IMR-90 (cell line): ENCODE results near the gene MUC5AC. TPM values are rescaled to one million over a fixed set of nuclear protein-coding genes. Genes with fewer than 3 reads are reported as not detected.

Experiments used
- ATAC-seq: fragments of 200-7000 bp; cut with Tn5 transposase; 2 replicates; pipeline ENCODE4 v1.9.1; 2020; ENCODE audit warnings: low read depth, mild to moderate bottlenecking, moderate library complexity
- BruUV-seq: library from RNA; stranded (reverse); fragments of 400-500 nt; replicated peaks from 2 replicates; lab custom pipeline; 2021; lab: Mats Ljungman, UMichigan
- CTCF ChIA-PET: fragments of 300-600 bp; formaldehyde crosslinking; extraction: SDS; loops from one replicate; lab custom pipeline; 2021; ENCODE audit warnings: antibody characterized with exemption; lab: Yijun Ruan, JAX
- POLR2A ChIA-PET: fragments of 300-600 bp; sonication (Branson Sonifier 250); formaldehyde crosslinking; loops from one replicate; lab custom pipeline; 2022; ENCODE audit warnings: antibody characterized with exemption; ENCODE audit not compliant: unreplicated experiment; lab: Charles Lee
- DNase-seq: peaks from one replicate; pipeline ENCODE4 v3.0.0; 2013
- H2AFZ ChIP-seq: replicated peaks from 2 replicates; pipeline ENCODE3; 2013; ENCODE audit warnings: low read length, mild to moderate bottlenecking; ENCODE audit not compliant: poor library complexity
- H2AK5ac ChIP-seq: 2 replicates; pipeline ENCODE4 v1.6.1; 2013; ENCODE audit warnings: low read depth, low read length, inconsistent platforms
- H2AK9ac ChIP-seq: replicated peaks from 2 replicates; pipeline ENCODE3; 2013; ENCODE audit warnings: mild to moderate bottlenecking, low read depth, low read length, moderate library complexity; ENCODE audit not compliant: poor library complexity
- H2BK120ac ChIP-seq: 2 replicates; pipeline ENCODE4 v1.6.1; 2013; ENCODE audit warnings: low read depth, low read length, inconsistent platforms
- H2BK15ac ChIP-seq: 3 replicates; pipeline ENCODE4 v1.6.1; 2013; ENCODE audit warnings: low read depth, low read length, inconsistent platforms
- H2BK20ac ChIP-seq: 2 replicates; pipeline ENCODE4 v1.6.1; 2013; ENCODE audit warnings: low read depth, mild to moderate bottlenecking, inconsistent platforms, low read length, moderate library complexity
- H2BK5ac ChIP-seq: 2 replicates; pipeline ENCODE4 v1.6.1; 2013; ENCODE audit warnings: mild to moderate bottlenecking, low read depth, low read length, inconsistent platforms; ENCODE audit not compliant: poor library complexity, severe bottlenecking
- H3K14ac ChIP-seq: replicated peaks from 2 replicates; pipeline ENCODE4 v1.6.1; 2013; ENCODE audit warnings: low read depth, low read length, inconsistent platforms
- H3K18ac ChIP-seq: 2 replicates; pipeline ENCODE4 v1.6.1; 2013; ENCODE audit warnings: low read depth, low read length, control low read depth
- H3K23ac ChIP-seq: 2 replicates; pipeline ENCODE4 v1.6.1; 2013; ENCODE audit warnings: low read depth, low read length, inconsistent platforms
- H3K27ac ChIP-seq: 2 replicates; pipeline ENCODE4 v1.5.1; 2013; ENCODE audit warnings: mild to moderate bottlenecking, control low read depth, low read length; ENCODE audit not compliant: insufficient read depth
- H3K27me3 ChIP-seq: 2 replicates; pipeline ENCODE4 v1.6.1; 2013; ENCODE audit warnings: low read length; ENCODE audit not compliant: control insufficient read depth, insufficient read depth
- H3K36me3 ChIP-seq: 2 replicates; pipeline ENCODE4 v1.6.1; 2013; ENCODE audit warnings: low read length, mixed read lengths; ENCODE audit not compliant: control insufficient read depth, insufficient read depth
- H3K4ac ChIP-seq: 2 replicates; pipeline ENCODE4 v1.6.1; 2013; ENCODE audit warnings: low read depth, low read length, inconsistent platforms
- H3K4me1 ChIP-seq: 2 replicates; pipeline ENCODE4 v1.6.1; 2013; ENCODE audit warnings: low read length, mixed read lengths; ENCODE audit not compliant: control insufficient read depth, insufficient read depth
- H3K4me2 ChIP-seq: 2 replicates; pipeline ENCODE4 v1.6.1; 2013; ENCODE audit warnings: low read depth, mild to moderate bottlenecking, control low read depth, low read length, moderate library complexity
- H3K4me3 ChIP-seq: 2 replicates; pipeline ENCODE4 v1.5.1; 2013; ENCODE audit warnings: low read depth, mild to moderate bottlenecking, control low read depth, low read length, moderate library complexity; ENCODE audit not compliant: insufficient read depth
- H3K56ac ChIP-seq: 2 replicates; pipeline ENCODE4 v1.6.1; 2013; ENCODE audit warnings: low read length, inconsistent platforms; ENCODE audit not compliant: insufficient read depth; ENCODE audit errors: extremely low read depth
- H3K79me1 ChIP-seq, 2 experiments: 2 replicates each; pipeline ENCODE4 v1.6.1; 2013; ENCODE audit warnings: low read length in 2 of 2, inconsistent platforms in 1 of 2, low read depth in 1 of 2
- H3K9ac ChIP-seq: 2 replicates; pipeline ENCODE4 v1.6.1; 2013; ENCODE audit warnings: low read depth, low read length, control low read depth
- H3K9me1 ChIP-seq: 2 replicates; pipeline ENCODE4 v1.6.1; 2013; ENCODE audit warnings: low read length, inconsistent platforms; ENCODE audit not compliant: insufficient read depth
- H3K9me3 ChIP-seq: 2 replicates; pipeline ENCODE4 v1.6.1; 2013; ENCODE audit warnings: low read length; ENCODE audit not compliant: control insufficient read depth, insufficient read depth
- H4K20me1 ChIP-seq: 2 replicates; pipeline ENCODE4 v1.6.1; 2013; ENCODE audit warnings: low read length, inconsistent platforms; ENCODE audit not compliant: insufficient read depth
- H4K5ac ChIP-seq: 2 replicates; pipeline ENCODE4 v1.6.1; 2013; ENCODE audit warnings: mild to moderate bottlenecking, low read depth, low read length, control low read depth
- H4K8ac ChIP-seq, 2 experiments: 2 replicates each; pipeline ENCODE4 v1.6.1; 2013; ENCODE audit warnings: low read depth in 2 of 2, low read length in 2 of 2, control low read depth in 1 of 2, inconsistent platforms in 1 of 2
- H4K91ac ChIP-seq: 2 replicates; pipeline ENCODE4 v1.6.1; 2013; ENCODE audit warnings: low read depth, low read length, inconsistent platforms; ENCODE audit not compliant: insufficient read depth
- BHLHE40 ChIP-seq: fragments of 150-350 bp; IDR thresholded peaks from 2 replicates; pipeline ENCODE4 v1.6.1; 2016; ENCODE audit warnings: mild to moderate bottlenecking, low read depth, low read length
- CEBPB ChIP-seq: IDR thresholded peaks from 2 replicates; pipeline ENCODE4 v1.6.1; 2012; ENCODE audit warnings: low read depth, low read length, improper control_type of control experiment
- CHD1 ChIP-seq: IDR thresholded peaks from 2 replicates; pipeline ENCODE4 v1.6.1; 2012; ENCODE audit warnings: low read depth, low read length, improper control_type of control experiment
- FOS ChIP-seq: fragments of 150-350 bp; IDR thresholded peaks from 2 replicates; pipeline ENCODE4 v1.6.1; 2016; ENCODE audit warnings: low read depth, low read length
- MAZ ChIP-seq: IDR thresholded peaks from 2 replicates; pipeline ENCODE4 v1.6.1; 2012; ENCODE audit warnings: low read depth, mild to moderate bottlenecking, low read length, improper control_type of control experiment, moderate library complexity, borderline replicate concordance
- NFE2L2 ChIP-seq: fragments of 150-350 bp; IDR thresholded peaks from 2 replicates; pipeline ENCODE4 v1.6.1; 2016; ENCODE audit warnings: low read depth, mild to moderate bottlenecking, low read length
- POLR2A ChIP-seq: IDR thresholded peaks from 2 replicates; pipeline ENCODE4 v1.6.1; 2012; ENCODE audit warnings: mild to moderate bottlenecking, low read depth, low read length
- RAD21 ChIP-seq: IDR thresholded peaks from 2 replicates; pipeline ENCODE4 v1.6.1; 2012; ENCODE audit warnings: low read length, improper control_type of control experiment
- SMC3 ChIP-seq: fragments of 150-350 bp; IDR thresholded peaks from 2 replicates; pipeline ENCODE4 v1.6.1; 2016; ENCODE audit warnings: low read depth, mild to moderate bottlenecking, antibody characterized with exemption, low read length, moderate library complexity
- WGBS, 2 experiments: methylation state at CpG; one replicate each; pipeline versions ENCODE4 v1.1.5 to v1.1.7; 2013; ENCODE audit warnings: missing lambda C conversion rate in 2 of 2; ENCODE audit not compliant: insufficient read length in 1 of 2; ENCODE audit errors: extremely low coverage in 2 of 2; 5-methylcytosine and 5-hydroxymethylcytosine counted together
- dilution Hi-C: fragments of 300-500 bp; cut with HindIII; formaldehyde crosslinking; loops from one replicate; pipeline ENCODE4 v1.14.3; 2018; ENCODE audit warnings: low sequenced_read_pairs; ENCODE audit not compliant: unreplicated experiment
- in situ Hi-C: fragments of 300-500 bp; cut with MboI; formaldehyde crosslinking; loops from 3 replicates; pipeline ENCODE4 v1.14.3; 2019; ENCODE audit warnings: low sequenced_read_pairs, inconsistent platforms, mixed read lengths
- intact Hi-C: fragments of 100-400 bp; cut with micrococcal nuclease; formaldehyde crosslinking; loops from 2 replicates; pipeline ENCODE4 v1.10.0; 2022
- polyA plus RNA-seq, 3 experiments: library from polyadenylated mRNA; depleted of rRNA; stranded (reverse); fragments of >200 nt; gene quantifications; 2 replicates each; pipeline ENCODE4 v1.2.3, GENCODE V29; 2012; ENCODE audit warnings: low replicate concordance in 1 of 3
- total RNA-seq: library from RNA; depleted of rRNA; stranded (reverse); fragments of >200 nt; gene quantifications from 2 replicates; pipeline ENCODE4 v1.2.3, GENCODE V29; 2012
- TF ChIP-seq, protein P1 (sequence below): fragments of 150-350 bp; IDR thresholded peaks from 2 replicates; pipeline ENCODE4 v1.6.1; 2016; ENCODE audit warnings: low read depth, mild to moderate bottlenecking, low read length, moderate library complexity, borderline replicate concordance
- TF ChIP-seq, protein P2 (sequence below): fragments of 150-350 bp; IDR thresholded peaks from 2 replicates; pipeline ENCODE4 v1.6.1; 2017; ENCODE audit warnings: mild to moderate bottlenecking, antibody characterized with exemption, low read length, low read depth

The MUC5AC gene
- total and polyA plus RNA-seq, 2 of the 4 experiments (the other 2 are of a cell fraction), result 0.02 TPM; not detected in 1

DNA sequence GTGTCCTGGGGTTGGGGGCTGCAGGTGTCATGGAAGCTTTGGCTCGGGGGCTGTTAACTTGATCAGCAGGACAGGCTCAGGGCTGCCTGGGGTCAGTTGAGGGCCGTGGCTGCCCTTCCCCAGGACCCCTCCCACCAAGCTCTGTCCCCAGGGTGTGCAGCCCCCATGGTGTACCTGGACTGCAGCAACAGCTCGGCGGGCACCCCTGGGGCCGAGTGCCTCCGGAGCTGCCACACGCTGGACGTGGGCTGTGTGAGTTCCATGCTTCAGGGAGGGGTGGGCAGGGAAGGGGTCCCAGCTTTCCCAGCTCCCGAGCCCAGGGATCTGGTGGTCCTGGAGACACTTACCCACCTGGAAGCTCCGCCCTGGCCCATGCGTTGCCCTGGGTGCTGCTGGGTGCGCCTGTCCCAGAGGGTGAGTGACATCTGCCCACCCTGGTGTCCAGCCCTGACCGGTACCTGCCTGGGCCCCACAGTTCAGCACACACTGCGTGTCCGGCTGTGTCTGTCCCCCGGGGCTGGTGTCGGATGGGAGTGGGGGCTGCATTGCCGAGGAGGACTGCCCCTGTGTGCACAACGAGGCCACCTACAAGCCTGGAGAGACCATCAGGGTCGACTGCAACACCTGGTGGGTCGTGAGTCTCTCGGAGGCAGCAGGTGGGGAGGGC, 76.4 kb downstream of the MUC5AC start:
- Histone ChIP-seq H3K14ac (no peak overlapping the region), H3K9ac (no peak overlapping the region), H2AK5ac (no peak overlapping the region), H3K4me2 (no peak overlapping the region), H2BK120ac (no peak overlapping the region), H3K4me1 (no peaks in the 10 kb centered on the region), H3K4me3 (no peak overlapping the region), H3K36me3 (no peaks in the 10 kb centered on the region), H4K8ac (no peak overlapping the region), H3K23ac (no peak overlapping the region), H3K79me1 (no peaks in the 10 kb centered on the region), H2AK9ac (no peak overlapping the region), H3K56ac (no peak overlapping the region), H2AFZ (no peak overlapping the region), H4K91ac (no peak overlapping the region), H2BK15ac (no peak overlapping the region), H2BK20ac (no peak overlapping the region), H3K4ac (no peak overlapping the region), H4K20me1 (no peaks in the 10 kb centered on the region; the same call in 1 of the 2 replicates), H3K27me3 (no peaks in the 10 kb centered on the region; the same call in 1 of the 2 replicates), H3K9me1 (no peaks in the 10 kb centered on the region), H3K27ac (no peak overlapping the region), H3K18ac (no peak overlapping the region), H3K9me3 (no peaks in the 10 kb centered on the region), H4K5ac (no peak overlapping the region), H2BK5ac (no peak overlapping the region)
- intact Hi-C loops, result no loop called here
- ChIA-PET CTCF (no interaction called here), POLR2A (no interaction called here)
- BruUV-seq, result no TSS peak
- in situ Hi-C loops, result no loop called here
- TF ChIP-seq NFE2L2, result no peak
- TF ChIP-seq CEBPB, result no peak
- no peak for TF ChIP-seq MAZ
- no peak for TF ChIP-seq POLR2A
- TF ChIP-seq CHD1, result no peak
- no peak for TF ChIP-seq FOS
- no peak for TF ChIP-seq SMC3
- TF ChIP-seq, protein P1, sequence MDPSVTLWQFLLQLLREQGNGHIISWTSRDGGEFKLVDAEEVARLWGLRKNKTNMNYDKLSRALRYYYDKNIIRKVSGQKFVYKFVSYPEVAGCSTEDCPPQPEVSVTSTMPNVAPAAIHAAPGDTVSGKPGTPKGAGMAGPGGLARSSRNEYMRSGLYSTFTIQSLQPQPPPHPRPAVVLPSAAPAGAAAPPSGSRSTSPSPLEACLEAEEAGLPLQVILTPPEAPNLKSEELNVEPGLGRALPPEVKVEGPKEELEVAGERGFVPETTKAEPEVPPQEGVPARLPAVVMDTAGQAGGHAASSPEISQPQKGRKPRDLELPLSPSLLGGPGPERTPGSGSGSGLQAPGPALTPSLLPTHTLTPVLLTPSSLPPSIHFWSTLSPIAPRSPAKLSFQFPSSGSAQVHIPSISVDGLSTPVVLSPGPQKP, result no peak
- TF ChIP-seq RAD21, result no peak
- TF ChIP-seq, protein P2, sequence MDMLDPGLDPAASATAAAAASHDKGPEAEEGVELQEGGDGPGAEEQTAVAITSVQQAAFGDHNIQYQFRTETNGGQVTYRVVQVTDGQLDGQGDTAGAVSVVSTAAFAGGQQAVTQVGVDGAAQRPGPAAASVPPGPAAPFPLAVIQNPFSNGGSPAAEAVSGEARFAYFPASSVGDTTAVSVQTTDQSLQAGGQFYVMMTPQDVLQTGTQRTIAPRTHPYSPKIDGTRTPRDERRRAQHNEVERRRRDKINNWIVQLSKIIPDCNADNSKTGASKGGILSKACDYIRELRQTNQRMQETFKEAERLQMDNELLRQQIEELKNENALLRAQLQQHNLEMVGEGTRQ, result no peak
- TF ChIP-seq BHLHE40, result no peak
- 62% methylated on average over 6 of the region's 22 CpGs; no CpG with 5 or more reads in 1 of the 2 experiments for WGBS, 2 experiments
- ATAC-seq, result no peak
- dilution Hi-C loops, result no loop called here
- no peak for DNase-seq
